Upper lobe of left lung (tissue), 6 donors: ENCODE data around the gene GABARAPL2. TPM values are rescaled to one million over a fixed set of nuclear protein-coding genes. Genes with fewer than 3 reads are reported as not detected.

Experiments used
- ATAC-seq, 2 donors: fragments of 200-7000 bp; cut with Tn5 transposase; one replicate each; pipeline ENCODE4 v1.9.1; 2022; ENCODE audit warnings: mild to moderate bottlenecking in 2 of 2, moderate library complexity in 2 of 2; ENCODE audit not compliant: low FRiP score in 2 of 2
- DNase-seq, 2 donors: peaks; one replicate each; pipeline ENCODE4 v3.0.0-alpha.2; 2019 to 2020
- H3K27ac ChIP-seq, 4 donors: fragments of 200-600 bp; sonication (generic); one replicate each; pipeline ENCODE4 v1.5.1; 2016 to 2019
- H3K27me3 ChIP-seq, 4 donors: fragments of 200-600 bp; sonication (generic); one replicate each; pipeline ENCODE4 v1.5.1; 2017 to 2019
- H3K36me3 ChIP-seq, 4 donors: fragments of 200-600 bp; sonication (generic); one replicate each; pipeline ENCODE4 v1.5.1; 2016 to 2019
- H3K4me1 ChIP-seq, 4 donors: fragments of 200-600 bp; sonication (generic); one replicate each; pipeline ENCODE4 v1.5.1; 2018 to 2019
- H3K4me3 ChIP-seq, 4 donors: fragments of 200-600 bp; sonication (generic); one replicate each; pipeline ENCODE4 v1.5.1; 2017 to 2019; ENCODE audit warnings: mild to moderate bottlenecking in 2 of 4, moderate library complexity in 1 of 4
- H3K9me3 ChIP-seq, 4 donors: fragments of 200-600 bp; sonication (generic); one replicate each; pipeline ENCODE4 v1.5.1; 2018 to 2019
- EP300 ChIP-seq, 4 donors: sonication (generic); formaldehyde crosslinking; IDR thresholded peaks; one replicate each; pipeline ENCODE4 v1.5.1; 2017; ENCODE audit warnings: antibody characterized with exemption in 4 of 4, control low read depth in 2 of 4
- POLR2A ChIP-seq, 4 donors: fragments of 450-650 bp; IDR thresholded peaks; one replicate each; pipeline ENCODE4 v1.5.1; 2016 to 2017; ENCODE audit warnings: antibody characterized with exemption in 4 of 4, mild to moderate bottlenecking in 2 of 4
- POLR2AphosphoS5 ChIP-seq, 2 donors: sonication (generic); formaldehyde crosslinking; IDR thresholded peaks; one replicate each; pipeline ENCODE4 v1.5.1; 2017; ENCODE audit warnings: antibody characterized with exemption in 2 of 2
- WGBS, 2 donors: methylation state at CpG; one replicate each; pipeline ENCODE4 v1.1.5; 2017 to 2018; 5-methylcytosine and 5-hydroxymethylcytosine counted together
- total RNA-seq, 6 donors: library from RNA; depleted of rRNA in 4 of 6; stranded (reverse); fragments of >200 nt in 4 of 6; gene quantifications; one replicate each; pipeline versions ENCODE4 v1.1.0 to v1.2.1, GENCODE V29; 2016 to 2021
- TF ChIP-seq, protein P1 (sequence below), 6 experiments: fragments of 450-650 bp in 4 of 6; fragments of 200-600 bp in 2 of 6; sonication (generic) in 2 of 6; IDR thresholded peaks; one replicate each; pipeline ENCODE4 v1.5.1; 2016 to 2019; ENCODE audit warnings: antibody characterized with exemption in 6 of 6
- donor health status: DM: no; HTN: no; CAD: no; lungs with moderate emphysema.
- donor health status: DM: no; HTN: yes; CAD: no; lungs with severe emphysema.

Gene GABARAPL2
- total RNA-seq, 6 donors from 2014 or later: 14.7 to 103 (median 81.1) TPM

DNA sequence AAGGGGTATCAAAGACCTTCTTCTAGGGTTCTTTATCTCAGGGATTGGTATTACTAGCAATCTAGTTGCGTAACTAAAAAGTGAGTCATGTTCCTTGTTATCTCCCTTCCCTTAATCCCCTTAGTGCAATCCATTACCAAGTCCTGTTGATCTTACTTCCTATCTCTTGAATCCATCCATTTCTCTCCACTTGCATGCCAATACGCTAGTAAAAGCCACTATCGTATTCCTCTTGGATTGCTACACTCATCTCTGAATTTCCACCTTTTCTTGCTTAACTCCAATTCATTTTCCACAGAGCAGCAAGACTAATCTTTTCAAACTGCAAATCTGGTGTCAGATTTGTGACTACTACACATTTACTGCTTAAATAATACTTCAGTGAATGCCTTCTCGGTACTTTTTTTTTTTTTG lies 58.7 kb downstream of the GABARAPL2 start:
- WGBS, 2 donors: 79 to 92% methylated on average over 4 of the region's 4 CpGs
- Histone ChIP-seq H3K27ac (no peak overlapping the region), H3K4me1 (peaks cover 17 to 27% (median 23%) of the 10 kb centered on the region in 4 donors), H3K9me3 (no peaks in the 10 kb centered on the region), H3K36me3 (peaks cover 14 to 43% (median 20%) of the 10 kb centered on the region in 4 donors), H3K27me3 (no peaks in the 10 kb centered on the region), H3K4me3 (no peak overlapping the region)
- DNase-seq: no peak
- no peak for TF ChIP-seq EP300 (IDR thresholded peaks at IDR 0.05)
- TF ChIP-seq POLR2AphosphoS5 (IDR thresholded peaks at IDR 0.05): no peak
- TF ChIP-seq, protein P1, sequence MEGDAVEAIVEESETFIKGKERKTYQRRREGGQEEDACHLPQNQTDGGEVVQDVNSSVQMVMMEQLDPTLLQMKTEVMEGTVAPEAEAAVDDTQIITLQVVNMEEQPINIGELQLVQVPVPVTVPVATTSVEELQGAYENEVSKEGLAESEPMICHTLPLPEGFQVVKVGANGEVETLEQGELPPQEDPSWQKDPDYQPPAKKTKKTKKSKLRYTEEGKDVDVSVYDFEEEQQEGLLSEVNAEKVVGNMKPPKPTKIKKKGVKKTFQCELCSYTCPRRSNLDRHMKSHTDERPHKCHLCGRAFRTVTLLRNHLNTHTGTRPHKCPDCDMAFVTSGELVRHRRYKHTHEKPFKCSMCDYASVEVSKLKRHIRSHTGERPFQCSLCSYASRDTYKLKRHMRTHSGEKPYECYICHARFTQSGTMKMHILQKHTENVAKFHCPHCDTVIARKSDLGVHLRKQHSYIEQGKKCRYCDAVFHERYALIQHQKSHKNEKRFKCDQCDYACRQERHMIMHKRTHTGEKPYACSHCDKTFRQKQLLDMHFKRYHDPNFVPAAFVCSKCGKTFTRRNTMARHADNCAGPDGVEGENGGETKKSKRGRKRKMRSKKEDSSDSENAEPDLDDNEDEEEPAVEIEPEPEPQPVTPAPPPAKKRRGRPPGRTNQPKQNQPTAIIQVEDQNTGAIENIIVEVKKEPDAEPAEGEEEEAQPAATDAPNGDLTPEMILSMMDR (IDR thresholded peaks at IDR 0.05): no peak
- TF ChIP-seq POLR2A (IDR thresholded peaks at IDR 0.05): no peak
- peak in 1 of 2 donors; percentile 27 for ATAC-seq

DNA sequence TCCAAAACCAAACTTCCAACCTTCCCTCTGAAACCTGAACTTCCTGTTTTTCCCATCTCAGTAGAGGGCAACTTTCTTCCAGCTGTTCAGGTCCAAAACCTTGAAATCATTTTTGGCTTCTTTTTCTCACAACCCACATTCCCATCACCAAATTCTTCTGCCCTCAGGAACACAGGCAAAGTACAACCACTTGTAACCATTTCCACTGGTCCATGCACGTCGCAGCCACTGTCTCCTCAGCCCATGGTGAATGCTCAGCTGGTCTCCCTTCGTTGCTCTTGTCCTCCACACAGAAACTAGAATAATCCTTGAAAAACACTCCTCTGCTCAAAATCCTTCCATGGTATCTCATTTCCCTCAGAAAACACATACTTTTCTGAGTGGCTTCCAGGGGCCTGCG lies 60.6 kb downstream of the GABARAPL2 start:
- DNase-seq (no peak), ATAC-seq (no peak)
- no peaks in the 10 kb centered on the region for H3K9me3 ChIP-seq
- peaks cover 14 to 19% (median 17%) of the 10 kb centered on the region in 4 donors for H3K4me1 ChIP-seq
- WGBS, 2 donors: 96 to 99% methylated on average over 4 of the region's 4 CpGs
- H3K27me3 ChIP-seq: no peaks in the 10 kb centered on the region
- H3K27ac ChIP-seq: no peak overlapping the region
- TF ChIP-seq, protein P1 (IDR thresholded peaks at IDR 0.05): no peak
- TF ChIP-seq POLR2AphosphoS5 (IDR thresholded peaks at IDR 0.05) (no peak), EP300 (IDR thresholded peaks at IDR 0.05) (no peak), POLR2A (IDR thresholded peaks at IDR 0.05) (no peak)
- H3K4me3 ChIP-seq: no peak overlapping the region
- peaks cover 31 to 62% (median 37%) of the 10 kb centered on the region in 4 donors for H3K36me3 ChIP-seq

Other genes with a start within 250 kb of the GABARAPL2 start
- gene CFDP1, start 132.9 kb upstream of the GABARAPL2 start, total RNA-seq: 100 to 1,000 TPM in 1 of 6 donors, 10 to 100 TPM in 5; 36.8 to 185 (median 50.6) TPM
- gene TMEM170A, start 101.7 kb upstream of the GABARAPL2 start, total RNA-seq: 10 to 100 TPM; 11.5 to 31.6 (median 25.5) TPM
- gene CHST6, start 70.9 kb upstream of the GABARAPL2 start, total RNA-seq: 10 to 100 TPM in 1 of 6 donors, 1 to 10 TPM in 4, under 1 TPM in 1; 0.11 to 11.6 (median 2.2) TPM
- 1 to 10 TPM in 1 of 6 donors, under 1 TPM in 2, not detected in 3; 0.11 to 1.7 (median 0.51) TPM for gene CHST5, start 30.3 kb upstream of the GABARAPL2 start, total RNA-seq
- gene TMEM231, start 10.1 kb upstream of the GABARAPL2 start, total RNA-seq: 10 to 100 TPM in 4 of 6 donors, 1 to 10 TPM in 2; 6.3 to 31.2 (median 11.8) TPM
- 10 to 100 TPM; 30.6 to 77.5 (median 46.7) TPM for gene ADAT1, start 56.9 kb downstream of the GABARAPL2 start, total RNA-seq
- gene KARS1, start 81.3 kb downstream of the GABARAPL2 start, total RNA-seq: 10 to 100 TPM; 59.4 to 94.2 (median 86.3) TPM
- gene TERF2IP, start 81.4 kb downstream of the GABARAPL2 start, total RNA-seq: 10 to 100 TPM; 45.1 to 70.0 (median 59.1) TPM
- gene CPHXL2, start 110.6 kb downstream of the GABARAPL2 start, total RNA-seq: not detected
- not detected for gene DUXB, start 135.1 kb downstream of the GABARAPL2 start, total RNA-seq
- not detected for gene CPHXL, start 160.1 kb downstream of the GABARAPL2 start, total RNA-seq